GM18502 (cell line): ENCODE results near the gene FRAS1.

Experiments
- ATAC-seq: cut with Tn5 transposase; IDR thresholded peaks from one replicate; pipeline ENCODE4 v1.9.1; 2021; ENCODE audit warnings: mild to moderate bottlenecking; ENCODE audit not compliant: unreplicated experiment, poor library complexity

Gene FRAS1

GRCh38 chr4:78557841-78558240 lies 500.7 kb downstream of the FRAS1 start:
- no peak for ATAC-seq

GRCh38 chr4:78558410-78558809 lies 501.3 kb downstream of the FRAS1 start:
- ATAC-seq = no peak

GRCh38 chr4:78560296-78560963 lies 503.3 kb downstream of the FRAS1 start:
- no peak for ATAC-seq

GRCh38 chr4:78561677-78562076 lies 504.6 kb downstream of the FRAS1 start:
- no peak for ATAC-seq

- no peak for ATAC-seq
Observed at GRCh38 chr4:78562687-78563086, 505.6 kb downstream of the FRAS1 start.

- no peak for ATAC-seq
Observed at GRCh38 chr4:78565971-78566372, 508.8 kb downstream of the FRAS1 start.

- ATAC-seq = peak; percentile 76
Observed at GRCh38 chr4:78566834-78567499, 509.8 kb downstream of the FRAS1 start.

GRCh38 chr4:78567500-78568060 lies 510.5 kb downstream of the FRAS1 start:
- ATAC-seq = no peak

- ATAC-seq = peak; percentile 53
Observed at GRCh38 chr4:78568640-78569305, 511.6 kb downstream of the FRAS1 start.

GRCh38 chr4:78569306-78569821 lies 512.2 kb downstream of the FRAS1 start:
- no peak for ATAC-seq

- ATAC-seq = no peak
Observed at GRCh38 chr4:78570117-78570516, 513.0 kb downstream of the FRAS1 start.

GRCh38 chr4:78571804-78572203 lies 514.7 kb downstream of the FRAS1 start:
- ATAC-seq = no peak

- ATAC-seq = no peak
Observed at GRCh38 chr4:78578674-78579425, 521.7 kb downstream of the FRAS1 start.

GRCh38 chr4:78581618-78582017 lies 524.5 kb downstream of the FRAS1 start:
- ATAC-seq = no peak

GRCh38 chr4:78584863-78585547 lies 527.9 kb downstream of the FRAS1 start:
- ATAC-seq = no peak

GRCh38 chr4:78585633-78586032 lies 528.5 kb downstream of the FRAS1 start:
- ATAC-seq = no peak

GRCh38 chr4:78588894-78589545 lies 531.9 kb downstream of the FRAS1 start:
- ATAC-seq = no peak

GRCh38 chr4:78591404-78591803 lies 534.3 kb downstream of the FRAS1 start:
- no peak for ATAC-seq

- peak; percentile 63 for ATAC-seq
Observed at GRCh38 chr4:78592088-78592783, 535.1 kb downstream of the FRAS1 start.
